OCI-LY1 (cell line): ENCODE data around the gene ECSIT.

Experiments used
- H2AFZ ChIP-seq: fragments of 200-600 bp; sonication (generic), shearing (Covaris generic); 2 replicates; pipeline ENCODE4 v1.6.0; 2014; ENCODE audit warnings: antibody characterized with exemption, mild to moderate bottlenecking, low read length
- H3F3A ChIP-seq: fragments of 200-600 bp; sonication (generic), shearing (Covaris generic); 2 replicates; pipeline ENCODE4 v1.6.0; 2014; ENCODE audit warnings: mild to moderate bottlenecking, antibody characterized with exemption, low read length, moderate library complexity; ENCODE audit not compliant: insufficient read depth
- H3K27ac ChIP-seq: fragments of 200-600 bp; sonication (generic); 2 replicates; pipeline ENCODE4 v1.5.1; 2014; ENCODE audit warnings: low read length, mixed run types, mild to moderate bottlenecking, low read depth; ENCODE audit not compliant: poor library complexity, severe bottlenecking
- H3K27me3 ChIP-seq: fragments of 200-600 bp; sonication (generic); 2 replicates; pipeline ENCODE4 v1.6.0; 2014; ENCODE audit warnings: antibody characterized with exemption, mild to moderate bottlenecking, low read length, moderate library complexity; ENCODE audit not compliant: insufficient read depth
- H3K36me3 ChIP-seq: fragments of 200-600 bp; sonication (generic); 2 replicates; pipeline ENCODE4 v1.6.1; 2014; ENCODE audit warnings: mild to moderate bottlenecking, antibody characterized with exemption, low read length, moderate library complexity, mixed read lengths; ENCODE audit not compliant: insufficient read depth
- H3K4me1 ChIP-seq: fragments of 200-600 bp; sonication (generic); 2 replicates; pipeline ENCODE4 v1.5.1; 2014; ENCODE audit warnings: mild to moderate bottlenecking, low read length, moderate library complexity; ENCODE audit not compliant: insufficient read depth, severe bottlenecking
- H3K4me2 ChIP-seq: fragments of 200-600 bp; sonication (generic), shearing (Covaris generic); 2 replicates; pipeline ENCODE4 v1.6.1; 2014; ENCODE audit warnings: low read length
- H3K4me3 ChIP-seq: fragments of 200-600 bp; sonication (generic); 2 replicates; pipeline ENCODE4 v1.5.1; 2014; ENCODE audit warnings: low read length, low read depth, mild to moderate bottlenecking, mixed read lengths; ENCODE audit not compliant: poor library complexity, severe bottlenecking
- H3K79me2 ChIP-seq: fragments of 200-600 bp; shearing (Covaris generic); 2 replicates; pipeline ENCODE4 v1.6.1; 2016; ENCODE audit warnings: mixed run types, low read length, mixed read lengths; ENCODE audit not compliant: insufficient read depth
- H3K9ac ChIP-seq: fragments of 200-600 bp; sonication (generic), shearing (Covaris generic); 2 replicates; pipeline ENCODE4 v1.6.1; 2014; ENCODE audit warnings: mild to moderate bottlenecking, low read length, mixed read lengths
- H3K9me2 ChIP-seq: fragments of 200-600 bp; sonication (generic), shearing (Covaris generic); 2 replicates; pipeline ENCODE4 v1.6.1; 2014; ENCODE audit warnings: low read depth, mild to moderate bottlenecking, low read length, mixed read lengths
- H3K9me3 ChIP-seq: fragments of 200-600 bp; shearing (Covaris generic); 2 replicates; pipeline ENCODE4 v1.6.1; 2014; ENCODE audit warnings: low read length, mixed read lengths
- H4K20me1 ChIP-seq: fragments of 200-600 bp; sonication (generic), shearing (Covaris generic); 2 replicates; pipeline ENCODE4 v1.6.0; 2016; ENCODE audit warnings: mild to moderate bottlenecking, low read length; ENCODE audit not compliant: insufficient read depth
- EZH2 ChIP-seq: fragments of 200-600 bp; sonication (generic), shearing (Covaris generic); IDR thresholded peaks from 2 replicates; pipeline ENCODE4 v1.8.0; 2017; ENCODE audit warnings: borderline replicate concordance, mixed run types, mild to moderate bottlenecking, antibody characterized with exemption, low read length, moderate library complexity, mixed read lengths
- TF ChIP-seq, protein P1 (sequence below): fragments of 200-600 bp; sonication (generic), shearing (Covaris generic); IDR thresholded peaks from 2 replicates; pipeline ENCODE4 v1.5.1; 2017; ENCODE audit warnings: mild to moderate bottlenecking, antibody characterized with exemption, low read length, moderate library complexity, mixed read lengths

The ECSIT gene

DNA sequence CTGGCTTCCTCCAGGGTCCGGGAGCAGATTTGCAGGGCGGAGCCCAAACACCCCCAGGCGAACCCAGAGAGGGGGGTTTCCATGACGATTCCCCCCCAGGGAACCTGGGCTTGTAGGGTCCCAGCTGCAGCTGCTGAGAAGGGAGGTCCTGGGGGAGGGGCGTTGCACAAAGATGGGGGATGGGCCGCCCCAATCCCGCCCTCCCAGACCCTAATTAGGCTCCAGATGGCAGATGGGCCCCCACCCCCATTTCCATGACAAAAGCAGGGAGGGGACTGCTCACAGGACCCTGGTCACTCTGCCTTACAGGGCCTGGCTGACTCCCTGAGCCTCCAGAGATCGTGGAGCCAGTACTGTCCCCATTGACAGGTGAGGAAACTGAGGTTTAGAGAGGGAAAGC is 63.3 kb downstream of the ECSIT start:
- H3K4me1 ChIP-seq, result no peaks in the 10 kb centered on the region
- 0 out of 2 replicates have a peak, but pooled peaks cover 4% of the 10 kb centered on the region for H3K27me3 ChIP-seq
- H2AFZ ChIP-seq, result no peak overlapping the region
- no peaks in the 10 kb centered on the region for H3K9me2 ChIP-seq
- H3K79me2 ChIP-seq, result no peaks in the 10 kb centered on the region
- no peak overlapping the region for H3K9ac ChIP-seq
- H3F3A ChIP-seq, result no peaks in the 10 kb centered on the region
- no peak overlapping the region for H3K4me2 ChIP-seq
- H3K4me3 ChIP-seq, result no peak overlapping the region
- no peak overlapping the region for H3K27ac ChIP-seq
- TF ChIP-seq, protein P1, sequence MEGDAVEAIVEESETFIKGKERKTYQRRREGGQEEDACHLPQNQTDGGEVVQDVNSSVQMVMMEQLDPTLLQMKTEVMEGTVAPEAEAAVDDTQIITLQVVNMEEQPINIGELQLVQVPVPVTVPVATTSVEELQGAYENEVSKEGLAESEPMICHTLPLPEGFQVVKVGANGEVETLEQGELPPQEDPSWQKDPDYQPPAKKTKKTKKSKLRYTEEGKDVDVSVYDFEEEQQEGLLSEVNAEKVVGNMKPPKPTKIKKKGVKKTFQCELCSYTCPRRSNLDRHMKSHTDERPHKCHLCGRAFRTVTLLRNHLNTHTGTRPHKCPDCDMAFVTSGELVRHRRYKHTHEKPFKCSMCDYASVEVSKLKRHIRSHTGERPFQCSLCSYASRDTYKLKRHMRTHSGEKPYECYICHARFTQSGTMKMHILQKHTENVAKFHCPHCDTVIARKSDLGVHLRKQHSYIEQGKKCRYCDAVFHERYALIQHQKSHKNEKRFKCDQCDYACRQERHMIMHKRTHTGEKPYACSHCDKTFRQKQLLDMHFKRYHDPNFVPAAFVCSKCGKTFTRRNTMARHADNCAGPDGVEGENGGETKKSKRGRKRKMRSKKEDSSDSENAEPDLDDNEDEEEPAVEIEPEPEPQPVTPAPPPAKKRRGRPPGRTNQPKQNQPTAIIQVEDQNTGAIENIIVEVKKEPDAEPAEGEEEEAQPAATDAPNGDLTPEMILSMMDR, result no peak
- no peak for TF ChIP-seq EZH2
- H3K9me3 ChIP-seq, result no peaks in the 10 kb centered on the region
- H3K36me3 ChIP-seq, result no peaks in the 10 kb centered on the region
- H4K20me1 ChIP-seq, result no peaks in the 10 kb centered on the region

GRCh38 chr19:11464333-11465265 is 64.3 kb downstream of the ECSIT start:
- H3K36me3 ChIP-seq, result no peaks in the 10 kb centered on the region
- TF ChIP-seq EZH2, result no peak
- TF ChIP-seq, protein P1, result no peak
- H3K4me2 ChIP-seq, result no peak overlapping the region
- H3K9ac ChIP-seq, result no peak overlapping the region
- H2AFZ ChIP-seq, result no peak overlapping the region
- 0 out of 2 replicates have a peak, but pooled peaks cover 2% of the 10 kb centered on the region for H3K27me3 ChIP-seq
- H4K20me1 ChIP-seq, result no peaks in the 10 kb centered on the region
- H3K4me1 ChIP-seq, result no peaks in the 10 kb centered on the region
- no peaks in the 10 kb centered on the region for H3F3A ChIP-seq
- H3K9me2 ChIP-seq, result no peaks in the 10 kb centered on the region
- no peak overlapping the region for H3K4me3 ChIP-seq
- no peak overlapping the region for H3K27ac ChIP-seq
- H3K79me2 ChIP-seq, result no peaks in the 10 kb centered on the region
- no peaks in the 10 kb centered on the region for H3K9me3 ChIP-seq

- H4K20me1 ChIP-seq, result no peaks in the 10 kb centered on the region
- no peak for TF ChIP-seq EZH2
- TF ChIP-seq, protein P1, result no peak
- no peak overlapping the region for H3K27ac ChIP-seq
These were observed 65.5 kb downstream of the ECSIT start for GRCh38 chr19:11463391-11463790.

More at GRCh38 chr19:11463391-11463790, 65.5 kb downstream of the ECSIT start:
- no peaks in the 10 kb centered on the region for H3K4me1 ChIP-seq
- no peak overlapping the region for H3K4me2 ChIP-seq
- no peak overlapping the region for H3K4me3 ChIP-seq
- H3K79me2 ChIP-seq, result no peaks in the 10 kb centered on the region
- H3K27me3 ChIP-seq, result no peaks in the 10 kb centered on the region
- no peaks in the 10 kb centered on the region for H3K9me2 ChIP-seq
- no peaks in the 10 kb centered on the region for H3K36me3 ChIP-seq
- H3F3A ChIP-seq, result no peaks in the 10 kb centered on the region
- no peak overlapping the region for H3K9ac ChIP-seq
- no peak overlapping the region for H2AFZ ChIP-seq
- no peaks in the 10 kb centered on the region for H3K9me3 ChIP-seq
